HG02884 (cell line): ENCODE results near the gene ST6GALNAC3.

Experiments used
- ATAC-seq: cut with Tn5 transposase; IDR thresholded peaks from one replicate; pipeline ENCODE4 v1.9.1; 2021; ENCODE audit warnings: mild to moderate bottlenecking, moderate library complexity; ENCODE audit not compliant: unreplicated experiment

The ST6GALNAC3 gene

GRCh38 chr1:76669131-76669530 is 594.6 kb downstream of the ST6GALNAC3 start:
- no peak for ATAC-seq

- ATAC-seq: no peak
These were observed 595.2 kb downstream of the ST6GALNAC3 start for GRCh38 chr1:76669624-76670315.

- ATAC-seq: no peak
These were observed 600.2 kb downstream of the ST6GALNAC3 start for GRCh38 chr1:76674689-76675210.

- peak; percentile 86 for ATAC-seq
These were observed 603.2 kb downstream of the ST6GALNAC3 start for GRCh38 chr1:76677416-76678405.

GRCh38 chr1:76679534-76680152 is 605.1 kb downstream of the ST6GALNAC3 start:
- ATAC-seq: no peak

- ATAC-seq: no peak
These were observed 606.1 kb downstream of the ST6GALNAC3 start for GRCh38 chr1:76680651-76681050.

- ATAC-seq: no peak
These were observed 607.6 kb downstream of the ST6GALNAC3 start for GRCh38 chr1:76682138-76682537.
